PC-9 (cell line): ENCODE results near the gene GALNT13.

Experiments used
- CTCF ChIP-seq: fragments of 200-600 bp; sonication (generic); conservative IDR thresholded peaks from 2 replicates; pipeline ENCODE4 v1.6.1; 2017; ENCODE audit warnings: mixed run types, antibody characterized with exemption, mild to moderate bottlenecking, moderate library complexity
- EZH2 ChIP-seq: fragments of 200-600 bp; sonication (generic); IDR thresholded peaks from 2 replicates; pipeline ENCODE4 v1.8.0; 2017; ENCODE audit warnings: antibody characterized with exemption, low read depth

GRCh38 chr2:154120706-154121105, 249.0 kb downstream of the GALNT13 start:
- TF ChIP-seq CTCF (no peak), EZH2 (no peak)
